Skin epidermis (tissue), 12 donors: ENCODE data around the gene GNAT1.
A peak's percentile ranks its signal among the peaks of the same experiment; 100 is the strongest.
"Not testable (repeated sequence)": the region's sequence is repeated elsewhere in the genome, so short reads cannot be mapped to it uniquely, and the experiment has no call there.

ENCODE experiments used
- H3K27ac ChIP-seq, 21 experiments: fragments of 200-600 bp; sonication (generic) in 11 of 21; one replicate each; pipeline ENCODE4 v1.5.0; 2020; ENCODE audit warnings: mild to moderate bottlenecking in 3 of 21, inconsistent platforms in 2 of 21, moderate library complexity in 2 of 21
- H3K4me3 ChIP-seq, 7 experiments: fragments of 200-600 bp; sonication (generic) in 2 of 7; one replicate each; pipeline ENCODE4 v1.5.0; 2020; ENCODE audit warnings: inconsistent platforms in 2 of 7, mild to moderate bottlenecking in 2 of 7, moderate library complexity in 1 of 7

GNAT1 gene

GRCh38 chr3:50211368-50211717 lies 19.9 kb downstream of the GNAT1 start:
- not testable (repeated sequence) for H3K4me3 ChIP-seq, H3K27ac ChIP-seq

DNA sequence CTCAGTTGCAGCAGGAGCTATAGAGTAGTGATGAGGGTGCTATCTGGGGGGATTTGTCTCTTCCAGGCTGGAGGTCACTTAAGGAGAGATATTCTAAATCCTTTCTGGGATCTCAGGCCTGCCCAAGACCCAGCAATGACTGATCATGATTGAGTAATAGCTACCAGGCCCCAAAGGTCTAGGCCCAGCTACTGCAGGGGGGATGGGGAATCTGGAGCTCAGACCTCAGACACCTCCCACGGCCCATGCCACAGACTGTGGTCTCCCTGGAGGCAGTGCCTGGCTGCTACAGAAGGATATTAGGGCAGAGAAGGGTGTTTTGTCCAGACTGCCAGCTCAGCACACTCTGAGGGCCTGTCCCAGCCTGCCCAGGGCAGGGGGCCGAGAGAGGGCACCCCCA lies 20.5 kb downstream of the GNAT1 start:
- Histone ChIP-seq H3K27ac (no peak overlapping the region), H3K4me3 (no peak overlapping the region)

GRCh38 chr3:50212502-50212901 lies 21.1 kb downstream of the GNAT1 start:
- Histone ChIP-seq H3K27ac (no peak overlapping the region), H3K4me3 (no peak overlapping the region)

- no peak overlapping the region for H3K27ac ChIP-seq
- no peak overlapping the region for H3K4me3 ChIP-seq
Observed at GRCh38 chr3:50212971-50213370, 21.6 kb downstream of the GNAT1 start.

DNA sequence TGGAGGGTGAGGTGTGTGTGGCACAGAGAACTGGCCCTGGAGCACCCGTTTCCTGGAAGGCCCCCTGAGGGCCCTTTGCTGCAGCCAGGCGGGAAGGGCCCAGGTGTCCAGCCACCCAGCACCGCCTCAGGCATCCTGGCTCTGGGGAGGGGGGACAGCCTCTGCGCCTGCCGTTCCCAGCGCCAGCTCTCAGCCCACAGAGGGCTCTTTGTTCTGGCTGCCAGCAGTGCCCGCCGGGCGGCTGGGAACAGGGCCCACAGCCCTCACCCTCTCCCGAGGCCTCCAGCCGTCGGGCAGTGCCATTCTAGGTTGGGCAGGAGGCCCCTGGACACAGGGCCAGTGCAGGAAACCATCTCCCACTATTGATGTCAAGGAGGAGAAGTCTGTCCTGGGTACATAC lies 22.0 kb downstream of the GNAT1 start:
- H3K27ac ChIP-seq: no peak overlapping the region
- H3K4me3 ChIP-seq: no peak overlapping the region

DNA sequence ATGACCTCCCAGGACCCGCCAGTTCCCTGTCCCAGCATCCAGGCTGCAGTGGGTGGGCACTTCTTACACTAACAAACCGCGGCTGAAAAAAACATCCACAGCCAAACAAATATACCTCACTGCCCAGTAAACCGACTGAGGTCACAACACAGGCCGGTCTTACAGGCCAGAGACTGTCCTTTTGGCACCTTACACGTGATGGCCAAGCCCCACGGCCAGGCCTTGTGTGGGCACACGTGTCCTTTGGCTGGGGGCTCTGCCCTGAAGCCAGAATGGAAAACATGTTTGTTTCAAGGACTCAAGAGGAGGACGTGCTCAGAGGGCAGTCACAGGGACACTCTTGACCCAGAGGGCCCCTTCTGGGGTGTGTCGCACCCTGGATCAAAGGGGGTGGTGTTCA lies 23.4 kb downstream of the GNAT1 start:
- no peak overlapping the region for H3K4me3 ChIP-seq
- H3K27ac ChIP-seq: no peak overlapping the region

- Histone ChIP-seq H3K27ac (no peak overlapping the region), H3K4me3 (no peak overlapping the region)
Observed at GRCh38 chr3:50215529-50215928, 24.1 kb downstream of the GNAT1 start.

- H3K27ac ChIP-seq: no peak overlapping the region
- no peak overlapping the region for H3K4me3 ChIP-seq
Observed at GRCh38 chr3:50217681-50218080, 26.3 kb downstream of the GNAT1 start.

DNA sequence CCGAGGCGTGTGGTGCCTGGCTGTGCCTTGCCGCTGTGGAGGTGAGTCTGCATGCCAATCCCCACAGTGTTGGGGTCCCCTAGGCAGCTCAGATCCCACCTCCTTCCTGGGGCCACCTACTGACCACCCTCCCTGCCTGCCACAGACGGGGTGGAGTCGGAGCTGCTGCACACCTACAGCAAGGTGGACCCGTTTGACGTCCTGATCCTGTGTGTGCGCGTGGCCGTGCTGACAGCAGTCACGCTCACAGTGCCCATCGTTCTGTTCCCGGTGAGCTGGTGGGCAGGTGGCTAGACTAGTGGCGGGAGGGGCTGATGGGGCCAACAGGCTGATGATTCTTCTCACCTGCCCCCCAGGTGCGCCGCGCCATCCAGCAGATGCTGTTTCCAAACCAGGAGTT lies 27.0 kb downstream of the GNAT1 start:
- Histone ChIP-seq H3K27ac (no peak overlapping the region), H3K4me3 (no peak overlapping the region)

DNA sequence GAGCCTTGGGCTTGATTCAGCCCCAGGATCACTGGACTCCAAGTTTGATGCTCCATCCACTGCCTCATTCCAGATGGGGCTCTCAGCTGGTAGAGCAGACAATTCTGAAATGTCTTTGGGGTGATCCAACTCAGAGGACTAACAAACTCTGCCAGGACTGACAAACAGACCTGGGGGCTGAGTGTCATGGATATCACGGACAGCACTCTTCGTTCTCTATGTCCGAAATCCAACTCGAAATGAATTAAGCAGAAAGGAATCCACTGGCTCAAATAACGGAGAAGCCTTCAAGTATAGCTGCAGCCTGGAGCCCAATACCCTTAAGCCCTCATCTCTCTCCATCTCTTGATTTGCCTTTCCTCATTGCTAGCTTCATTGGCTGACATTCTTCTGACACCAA lies 27.9 kb downstream of the GNAT1 start:
- Histone ChIP-seq H3K27ac (no peak overlapping the region), H3K4me3 (no peak overlapping the region)

- Histone ChIP-seq H3K4me3 (no peak overlapping the region), H3K27ac (no peak overlapping the region)
Observed at GRCh38 chr3:50220109-50220508, 28.7 kb downstream of the GNAT1 start.

DNA sequence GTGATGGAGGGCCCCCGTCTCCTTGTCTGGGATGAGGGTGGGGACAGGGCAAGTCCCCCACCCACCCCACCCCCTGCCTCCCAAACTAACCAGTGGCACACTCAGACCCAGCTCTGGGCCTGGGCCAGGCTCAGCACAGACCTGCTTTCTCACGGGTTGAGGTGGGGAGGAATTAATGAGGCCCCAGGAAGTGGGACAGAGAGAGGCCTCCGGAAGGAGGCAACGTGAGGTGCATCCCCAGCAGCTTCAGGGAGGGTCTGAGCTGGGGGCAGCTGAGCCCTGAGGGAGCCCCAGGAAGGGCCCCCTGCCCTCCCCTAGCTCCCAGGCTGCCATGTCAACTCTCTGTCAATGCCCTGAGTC lies 29.6 kb downstream of the GNAT1 start:
- H3K27ac ChIP-seq: no peak overlapping the region
- H3K4me3 ChIP-seq: no peak overlapping the region

DNA sequence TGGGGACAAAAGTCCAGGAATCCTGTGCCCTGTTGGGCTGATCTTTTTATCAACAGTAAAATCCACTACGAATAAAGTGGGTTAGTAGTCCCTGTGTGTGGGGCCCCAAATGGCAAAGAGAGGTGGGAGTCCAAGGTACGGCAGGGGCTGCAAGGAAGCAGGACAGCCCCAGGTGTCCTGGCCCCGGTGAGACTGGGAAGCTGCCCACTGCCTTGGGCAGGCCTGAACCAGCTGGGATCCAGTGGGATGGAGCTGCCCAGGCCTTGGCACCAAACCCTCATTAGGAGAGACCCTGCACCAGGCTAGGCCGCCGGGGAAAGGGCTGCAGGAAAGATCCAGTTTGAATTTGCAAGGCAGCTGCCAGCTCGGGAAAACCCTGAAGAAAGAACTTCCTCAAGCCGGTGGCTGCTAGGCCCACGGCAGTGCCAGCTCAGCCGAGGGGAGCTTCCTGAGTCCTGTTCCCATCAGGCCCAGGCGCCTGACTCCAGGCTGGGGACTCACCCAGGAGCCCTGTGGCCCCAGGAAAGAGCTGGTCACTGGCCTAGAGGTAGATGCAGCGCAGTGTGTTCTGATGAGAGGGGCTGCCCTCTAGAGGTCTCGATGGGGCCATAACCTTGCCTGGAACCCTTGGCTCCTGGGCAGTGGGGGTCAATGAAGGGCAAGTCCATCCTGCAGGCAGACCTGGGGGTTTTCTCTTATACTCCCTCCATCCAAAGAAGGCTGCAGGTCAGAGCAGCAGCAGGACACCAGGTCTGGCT lies 30.2 kb downstream of the GNAT1 start:
- Histone ChIP-seq H3K4me3 (no peak overlapping the region), H3K27ac (no peak overlapping the region)

- H3K4me3 ChIP-seq: no peak overlapping the region
- H3K27ac ChIP-seq: no peak overlapping the region
Observed at GRCh38 chr3:50222169-50222528, 30.7 kb downstream of the GNAT1 start.

GRCh38 chr3:50224639-50225038 lies 33.2 kb downstream of the GNAT1 start:
- Histone ChIP-seq H3K27ac (no peak overlapping the region), H3K4me3 (no peak overlapping the region)

DNA sequence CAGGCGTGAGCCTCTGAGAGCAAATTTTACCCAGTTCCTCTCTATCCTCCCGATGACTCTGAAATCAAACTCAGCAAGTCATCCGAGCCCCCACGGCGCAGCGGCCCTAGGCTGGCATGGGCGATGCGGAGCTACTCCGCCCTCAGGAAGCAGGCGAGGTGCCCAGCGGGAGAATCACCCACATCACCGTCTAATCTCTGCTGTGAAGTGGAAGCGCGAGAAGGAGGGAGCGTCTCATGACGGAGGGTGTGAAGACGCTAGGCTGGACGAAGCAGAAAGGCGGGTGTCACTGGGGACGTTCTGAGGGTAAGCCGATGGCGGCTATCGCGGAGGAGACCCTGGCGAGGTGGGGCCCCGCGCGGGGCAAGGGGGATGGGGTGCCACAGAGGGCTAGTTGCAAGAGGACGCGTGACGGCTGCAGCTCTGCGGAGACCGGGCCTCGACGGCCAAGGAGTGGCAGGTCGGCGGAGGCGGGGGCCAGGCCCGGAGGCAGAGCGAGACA lies 35.5 kb downstream of the GNAT1 start:
- Histone ChIP-seq H3K4me3 (peak overlapping the region; percentile 49 to 68 (median 58)), H3K27ac (peak overlapping the region in 18 of 21 experiments; percentile 10 to 92 (median 72))

DNA sequence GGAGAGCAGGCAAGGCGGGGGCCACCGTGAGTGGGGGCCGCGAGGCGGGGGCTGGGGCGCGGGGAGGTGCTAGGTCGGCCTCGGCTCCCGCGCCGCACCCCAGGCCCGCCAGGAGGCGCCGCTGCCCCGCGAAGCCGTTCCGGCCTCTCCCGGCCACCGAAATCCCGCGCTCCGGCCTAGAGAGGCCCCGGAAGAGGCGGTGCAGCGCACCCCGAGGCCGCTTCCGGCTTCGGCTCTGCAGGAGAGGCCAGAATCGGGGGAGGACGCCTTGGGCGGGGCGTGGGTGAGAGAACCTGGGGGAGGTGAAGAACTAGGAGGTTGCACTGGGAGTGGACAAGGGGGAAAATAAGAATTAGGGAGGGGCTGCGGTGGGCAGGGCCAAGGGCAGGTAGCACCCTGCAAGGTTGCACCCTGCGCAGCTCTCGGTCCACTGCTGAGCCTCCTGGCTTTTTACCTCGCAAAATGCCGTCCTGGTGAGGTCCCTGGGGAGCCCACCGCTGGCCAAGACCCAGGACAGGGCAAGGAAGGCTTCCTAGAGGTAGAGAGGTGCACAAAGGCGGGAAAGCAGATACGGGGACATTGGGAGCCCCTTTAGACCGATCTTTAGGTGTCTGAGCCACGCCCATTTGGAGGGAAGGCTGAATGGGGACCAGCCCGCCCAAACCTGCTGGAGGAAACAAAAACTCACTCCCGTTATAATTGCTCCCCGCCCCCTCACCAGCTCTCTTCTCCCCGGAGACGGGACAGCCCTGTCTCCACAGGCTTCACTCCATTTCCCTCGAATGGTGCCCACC lies 36.2 kb downstream of the GNAT1 start:
- peak overlapping the region; percentile 49 to 68 (median 58) for H3K4me3 ChIP-seq
- H3K27ac ChIP-seq: peak overlapping the region in 20 of 21 experiments; percentile 10 to 92 (median 76)

DNA sequence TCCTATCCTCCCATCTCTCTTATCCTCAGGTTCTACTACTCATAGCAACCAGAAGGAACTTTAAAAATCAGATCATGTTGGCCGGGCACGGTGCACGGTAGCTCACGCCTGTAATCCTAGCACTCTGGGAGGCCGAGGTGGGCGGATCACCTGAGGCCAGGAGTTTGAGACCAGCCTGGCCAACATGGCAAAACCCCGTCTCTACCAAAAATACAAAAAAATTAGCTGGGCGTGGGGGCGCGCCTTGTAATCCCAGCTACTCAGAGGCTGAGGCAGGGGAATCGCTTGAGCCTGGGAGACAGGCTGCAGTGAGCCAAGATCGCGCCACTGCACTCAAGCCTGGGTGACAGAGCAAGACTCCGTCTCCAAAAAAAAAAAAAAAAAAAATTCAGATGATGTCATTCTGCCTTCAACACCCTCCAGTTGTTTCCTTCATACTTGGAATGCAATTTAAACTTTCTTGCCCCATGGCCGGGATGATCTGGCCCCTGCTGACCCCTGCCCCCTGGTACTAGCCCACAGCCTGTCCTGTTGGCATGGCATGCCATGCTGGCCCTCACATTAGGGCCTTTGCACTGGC lies 36.9 kb downstream of the GNAT1 start:
- H3K4me3 ChIP-seq: peak overlapping the region; percentile 49 to 68 (median 58)
- peak overlapping the region in 17 of 21 experiments; percentile 52 to 92 (median 78) for H3K27ac ChIP-seq

GRCh38 chr3:50229490-50229889 lies 38.1 kb downstream of the GNAT1 start:
- H3K27ac ChIP-seq: peak overlapping the region in 20 of 21 experiments; percentile 17 to 92 (median 52)
- no peak overlapping the region for H3K4me3 ChIP-seq

DNA sequence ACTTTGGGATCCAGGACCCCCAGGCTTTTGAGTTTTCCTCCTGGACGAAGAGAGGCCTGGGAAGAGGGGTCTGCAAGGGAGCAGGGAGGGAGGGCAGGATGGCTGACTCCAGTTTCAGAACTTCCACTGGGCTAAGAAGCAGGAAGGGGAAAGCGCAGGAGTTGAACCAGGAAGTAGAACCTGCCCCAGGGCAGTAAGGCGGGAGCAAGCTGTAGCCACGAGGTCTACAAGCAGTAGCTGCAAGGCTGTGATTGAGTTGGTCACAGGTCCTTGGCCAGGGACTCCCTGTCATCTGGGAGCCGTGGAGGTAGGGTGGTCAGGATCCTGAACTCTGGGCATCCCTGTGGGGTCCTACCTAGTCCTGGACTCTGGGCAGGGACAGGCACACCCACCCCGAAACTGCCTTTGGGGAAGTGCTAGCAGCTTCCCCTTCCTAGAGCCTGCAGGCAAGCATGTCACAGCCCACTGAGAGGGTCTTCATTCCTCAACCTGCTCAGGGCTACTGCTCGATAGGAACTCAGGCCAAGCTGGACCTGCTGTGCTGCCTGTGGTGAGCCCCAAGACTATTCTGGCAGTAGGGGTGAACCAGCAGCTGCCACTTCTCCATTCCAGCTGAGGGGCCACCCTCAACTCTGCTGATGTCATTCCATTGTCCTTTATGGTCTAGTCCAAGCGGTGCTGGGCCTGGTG lies 38.8 kb downstream of the GNAT1 start:
- peak overlapping the region in 20 of 21 experiments; percentile 17 to 92 (median 52) for H3K27ac ChIP-seq
- no peak overlapping the region for H3K4me3 ChIP-seq
